B cell (primary cell): ENCODE data around the gene SLC7A9. TPM values are rescaled to one million over a fixed set of nuclear protein-coding genes. Genes with fewer than 3 reads are reported as not detected.

Experiments
- ATAC-seq: fragments of 200-7000 bp; cut with Tn5 transposase; one replicate; pipeline ENCODE4 v1.10.0; 2021; ENCODE audit warnings: low read depth, mild to moderate bottlenecking, moderate number of reproducible peaks, moderate library complexity
- CTCF ChIA-PET: fragments of 350-600 bp; sonication (Branson Sonifier 250); formaldehyde crosslinking; loops from one replicate; lab custom pipeline; 2021; ENCODE audit warnings: antibody characterized with exemption, inconsistent platforms; lab: Charles Lee
- POLR2A ChIA-PET: fragments of 350-600 bp; sonication (Branson Sonifier 250); formaldehyde crosslinking; loops from one replicate; lab custom pipeline; 2021; ENCODE audit warnings: antibody characterized with exemption; lab: Charles Lee
- DNase-seq: peaks from one replicate; pipeline ENCODE4 v3.0.0; 2013
- H2AFZ ChIP-seq: 2 replicates; pipeline ENCODE4 v1.6.1; 2012; ENCODE audit warnings: mild to moderate bottlenecking, low read depth, low read length; ENCODE audit not compliant: insufficient read depth, poor library complexity, severe bottlenecking
- H3K27ac ChIP-seq, 2 donors: 1 replicate in 1 of 2; 2 replicates in 1 of 2; pipeline ENCODE4 v1.5.1; 2012 to 2013; ENCODE audit warnings: low read length in 2 of 2, mild to moderate bottlenecking in 2 of 2, moderate library complexity in 1 of 2
- H3K27me3 ChIP-seq, 4 experiments: fragments of 200-600 bp in 1 of 4; sonication (generic) in 1 of 4; replicated peaks in 1 of 4; 1 replicate in 2 of 4; 2 replicates in 2 of 4; pipeline versions ENCODE4 v1.6.1 to v1.7.0; 2013 to 2016; ENCODE audit warnings: low read length in 3 of 4, mild to moderate bottlenecking in 2 of 4, mixed read lengths in 1 of 4, moderate library complexity in 1 of 4; ENCODE audit not compliant: insufficient read depth in 4 of 4, control insufficient read depth in 3 of 4; ENCODE audit errors: control extremely low read depth in 1 of 4
- H3K36me3 ChIP-seq, 2 experiments: replicated peaks in 1 of 2; 1 replicate in 1 of 2; 2 replicates in 1 of 2; pipeline versions ENCODE4 v1.6.1 to v1.7.1; 2013; ENCODE audit warnings: low read length in 1 of 2; ENCODE audit not compliant: insufficient read depth in 2 of 2, control insufficient read depth in 1 of 2; ENCODE audit errors: control extremely low read depth in 1 of 2, extremely low read depth in 1 of 2
- H3K4me1 ChIP-seq, 2 donors: fragments of 200-600 bp in 1 of 2; sonication (generic) in 1 of 2; 1 replicate in 1 of 2; 2 replicates in 1 of 2; pipeline versions ENCODE4 v1.5.1 to v1.6.1; 2013 to 2017; ENCODE audit warnings: low read length in 2 of 2; ENCODE audit not compliant: control insufficient read depth in 2 of 2, insufficient read depth in 2 of 2
- H3K4me2 ChIP-seq: replicated peaks from 2 replicates; pipeline ENCODE3; 2012; ENCODE audit warnings: mild to moderate bottlenecking, low read depth, low read length; ENCODE audit not compliant: poor library complexity, severe bottlenecking
- H3K4me3 ChIP-seq, 5 experiments: fragments of 200-600 bp in 1 of 5; sonication (generic) in 1 of 5; 1 replicate in 3 of 5; 2 replicates in 2 of 5; pipeline versions ENCODE4 v1.5.1 to v1.7.0; 2011 to 2016; ENCODE audit warnings: low read length in 4 of 5, mild to moderate bottlenecking in 4 of 5, low read depth in 2 of 5, control low read depth in 1 of 5, moderate library complexity in 1 of 5; ENCODE audit not compliant: insufficient read depth in 1 of 5; ENCODE audit errors: control extremely low read depth in 1 of 5, extremely low read depth in 1 of 5
- H3K79me2 ChIP-seq: fragments of 200-600 bp; sonication (generic); one replicate; pipeline ENCODE4 v1.6.0; 2016; ENCODE audit warnings: low read length; ENCODE audit not compliant: control insufficient read depth, insufficient read depth
- H3K9ac ChIP-seq: fragments of 200-600 bp; sonication (generic); 2 replicates; pipeline ENCODE4 v1.6.1; 2017; ENCODE audit warnings: mild to moderate bottlenecking, low read length, moderate library complexity
- H3K9me3 ChIP-seq, 3 donors: one replicate each; pipeline versions ENCODE4 v1.6.1 to v1.7.1; 2013; ENCODE audit warnings: low read length in 2 of 3; ENCODE audit not compliant: control insufficient read depth in 2 of 3, insufficient read depth in 1 of 3; ENCODE audit errors: control extremely low read depth in 1 of 3
- H4K20me1 ChIP-seq: 2 replicates; pipeline ENCODE4 v1.6.0; 2012; ENCODE audit warnings: mild to moderate bottlenecking, low read length; ENCODE audit not compliant: insufficient read depth, control insufficient read depth, poor library complexity, severe bottlenecking
- H3K27ac Mint-ChIP-seq: one replicate; pipeline ENCODE4 v1.8.0; 2021; ENCODE audit warnings: mixed read lengths
- H3K27me3 Mint-ChIP-seq: one replicate; pipeline ENCODE4 v1.8.0; 2021; ENCODE audit warnings: mixed read lengths
- H3K4me1 Mint-ChIP-seq: one replicate; pipeline ENCODE4 v1.8.0; 2021; ENCODE audit warnings: mixed read lengths
- H3K4me3 Mint-ChIP-seq: one replicate; pipeline ENCODE4 v1.8.0; 2021; ENCODE audit warnings: mixed read lengths
- H3K9me3 Mint-ChIP-seq: one replicate; pipeline ENCODE4 v1.8.0; 2022; ENCODE audit warnings: mixed read lengths; ENCODE audit not compliant: insufficient read depth
- CTCF ChIP-seq: fragments of 200-600 bp; IDR thresholded peaks from one replicate; pipeline ENCODE4 v1.8.0; 2022; ENCODE audit warnings: antibody characterized with exemption, mild to moderate bottlenecking
- EZH2 ChIP-seq: IDR thresholded peaks from 2 replicates; pipeline ENCODE4 v1.6.1; 2012; ENCODE audit warnings: borderline replicate concordance, low read depth, mild to moderate bottlenecking, moderate library complexity, low read length; ENCODE audit not compliant: insufficient read depth, poor library complexity, severe bottlenecking
- WGBS: methylation state at CpG from one replicate; pipeline ENCODE4 v1.1.5; 2013; ENCODE audit warnings: missing lambda C conversion rate; ENCODE audit not compliant: insufficient coverage; 5-methylcytosine and 5-hydroxymethylcytosine counted together
- intact Hi-C: fragments of 100-400 bp; cut with micrococcal nuclease; formaldehyde crosslinking; loops from one replicate; pipeline ENCODE4 v1.10.0; 2022
- polyA plus RNA-seq: library from polyadenylated mRNA; depleted of rRNA; stranded (reverse); fragments of >200 nt; gene quantifications from 2 replicates; pipeline ENCODE4 v1.2.3, GENCODE V29; 2012
- total RNA-seq, 2 donors: library from RNA; stranded (reverse); fragments of 120-200 nt in 1 of 2; gene quantifications; 1 replicate in 1 of 2; 2 replicates in 1 of 2; pipeline versions ENCODE4 v1.2.3 to v1.2.4, GENCODE V29; 2013 to 2022

SLC7A9 gene
- total and polyA plus RNA-seq, 2 donors (not counting 1 experiment from before 2014, with no cell fraction given) = 0.19 to 0.62 TPM

DNA sequence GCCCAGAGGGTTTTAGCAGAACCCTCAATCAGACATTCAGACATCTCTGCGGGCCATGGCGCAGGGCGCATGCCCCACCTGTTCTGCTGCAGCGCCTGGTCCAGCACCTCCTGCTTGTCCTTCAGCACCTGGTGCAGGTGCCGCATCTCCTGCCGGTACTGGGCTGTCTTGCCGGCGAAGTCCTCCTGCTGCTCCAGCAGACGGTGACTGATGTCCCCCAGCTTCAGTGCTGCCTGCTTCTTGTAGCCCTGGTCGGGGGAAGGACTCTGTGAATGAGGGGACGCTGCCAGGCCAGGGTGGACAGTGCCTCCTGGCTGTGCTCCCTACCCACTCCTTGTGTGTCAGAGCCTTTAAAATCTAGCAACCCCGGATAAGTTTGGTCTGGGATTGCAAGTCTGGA lies 12.2 kb upstream of the SLC7A9 start:
- Histone ChIP-seq H3K36me3 (peaks cover 0 to 3% of the 10 kb centered on the region in 2 experiments), H3K4me3 (no peak overlapping the region), H3K27me3 (no peaks in the 10 kb centered on the region), H4K20me1 (no peaks in the 10 kb centered on the region), H3K9me3 (peaks cover 0 to 2% (median 0%) of the 10 kb centered on the region in 3 donors), H3K27ac (no peak overlapping the region), H3K4me1 (no peaks in the 10 kb centered on the region), H3K4me2 (no peak overlapping the region), H2AFZ (no peak overlapping the region), H3K9ac (no peak overlapping the region), H3K79me2 (no peaks in the 10 kb centered on the region)
- ATAC-seq (no peak), DNase-seq (no peak)
- ChIA-PET POLR2A (no interaction called here), CTCF (no interaction called here)
- Mint-ChIP-seq H3K4me1 (no peaks in the 10 kb centered on the region), H3K9me3 (no peaks in the 10 kb centered on the region), H3K4me3 (no peak overlapping the region), H3K27ac (no peak overlapping the region), H3K27me3 (no peaks in the 10 kb centered on the region)
- intact Hi-C loops = no loop called here
- WGBS = 97% methylated on average over 11 of the region's 12 CpGs
- TF ChIP-seq CTCF (no peak), EZH2 (no peak)

- Histone ChIP-seq H3K4me2 (no peak overlapping the region), H2AFZ (no peak overlapping the region), H3K4me1 (no peaks in the 10 kb centered on the region), H3K27ac (no peak overlapping the region), H4K20me1 (no peaks in the 10 kb centered on the region), H3K27me3 (no peaks in the 10 kb centered on the region), H3K79me2 (no peaks in the 10 kb centered on the region), H3K36me3 (no peaks in the 10 kb centered on the region), H3K4me3 (no peak overlapping the region), H3K9ac (no peak overlapping the region), H3K9me3 (peaks cover 0 to 2% (median 0%) of the 10 kb centered on the region in 3 donors)
- no peak overlapping the region for H3K4me3 Mint-ChIP-seq
- WGBS = 100% methylated on average over 1 of the region's 2 CpGs
- ChIA-PET CTCF (no interaction called here), POLR2A (no interaction called here)
- H3K9me3 Mint-ChIP-seq = no peaks in the 10 kb centered on the region
- DNase-seq (no peak), ATAC-seq (no peak)
- intact Hi-C loops = no loop called here
- no peak overlapping the region for H3K27ac Mint-ChIP-seq
- TF ChIP-seq CTCF (no peak), EZH2 (no peak)
- no peaks in the 10 kb centered on the region for H3K27me3 Mint-ChIP-seq
- no peaks in the 10 kb centered on the region for H3K4me1 Mint-ChIP-seq
Measured at GRCh38 chr19:32880622-32881021, 11.1 kb upstream of the SLC7A9 start.
